GM20000 (cell line): ENCODE data around the gene FBF1.

Experiments used
- DNase-seq: peaks from one replicate; pipeline ENCODE4 v3.0.0; 2012; ENCODE audit warnings: low spot score
- CTCF ChIP-seq: IDR thresholded peaks from 2 replicates; pipeline ENCODE4 v1.5.1; 2012; ENCODE audit warnings: mild to moderate bottlenecking, control low read depth; ENCODE audit errors: extremely low read depth, missing control alignments

Gene FBF1

GRCh38 chr17:75940727-75941441 is at the start of gene FBF1:
Gene FBF1 (minus strand): TSS chr17:75941042. CDS start chr17:75938149, 2,893 bp downstream.
- peak; percentile 98 for DNase-seq
- no peak for TF ChIP-seq CTCF

DNA sequence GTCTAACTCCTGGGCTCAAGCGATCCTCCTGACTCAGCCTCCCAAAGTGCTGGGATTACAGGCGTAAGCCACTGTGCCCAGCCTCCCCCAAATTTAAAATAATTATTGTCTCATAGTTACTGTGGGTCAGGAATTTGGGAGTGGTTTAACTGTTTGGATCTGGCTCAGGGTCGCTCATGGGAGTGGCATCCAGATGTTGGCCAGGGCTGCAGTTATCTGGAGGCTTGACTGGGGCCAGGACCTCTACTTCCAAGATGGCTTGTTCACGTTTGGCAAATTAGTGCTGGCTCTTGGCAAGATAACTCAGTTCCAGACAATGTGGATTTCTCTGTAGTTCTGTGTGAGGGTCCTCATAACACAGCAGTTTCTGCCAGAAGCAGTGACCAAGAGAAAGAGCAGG is 46.2 kb upstream of the FBF1 start:
- TF ChIP-seq CTCF, result no peak
- no peak for DNase-seq

GRCh38 chr17:75985986-75986385 is 45.1 kb upstream of the FBF1 start:
- no peak for DNase-seq
- no peak for TF ChIP-seq CTCF

DNA sequence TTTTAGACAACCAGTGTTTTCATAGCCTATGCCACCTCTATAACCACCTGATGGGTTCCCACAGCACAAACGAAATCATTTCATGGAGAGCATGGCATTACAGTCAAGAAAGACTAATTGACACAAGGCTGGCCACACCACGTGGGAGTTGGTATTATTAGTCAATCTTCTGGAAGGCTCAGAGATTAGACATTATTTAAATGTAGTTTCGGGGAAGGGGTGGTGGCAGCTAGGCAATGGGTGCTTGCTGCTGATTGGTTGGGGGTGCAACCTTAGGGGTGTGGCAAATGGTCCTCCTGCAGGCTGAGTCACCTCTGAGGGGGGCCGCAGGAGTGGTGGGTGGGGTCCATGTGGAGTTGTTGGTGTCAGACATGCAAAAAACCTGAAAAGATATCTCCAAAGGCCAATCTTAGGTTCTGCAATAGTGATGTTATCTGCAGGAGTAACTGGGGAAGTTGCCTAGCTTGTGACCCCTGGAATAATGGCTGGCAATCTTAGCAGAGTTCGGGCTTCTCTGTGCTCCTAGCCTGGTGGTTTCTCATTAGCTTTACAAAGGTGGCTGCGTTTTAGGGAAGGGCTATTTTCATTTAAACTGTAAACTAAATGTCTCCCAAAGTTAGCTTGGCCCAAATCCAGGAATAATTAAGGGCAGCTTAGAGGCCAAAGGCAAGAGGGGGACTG is 42.8 kb upstream of the FBF1 start:
- DNase-seq, result no peak
- TF ChIP-seq CTCF, result no peak

DNA sequence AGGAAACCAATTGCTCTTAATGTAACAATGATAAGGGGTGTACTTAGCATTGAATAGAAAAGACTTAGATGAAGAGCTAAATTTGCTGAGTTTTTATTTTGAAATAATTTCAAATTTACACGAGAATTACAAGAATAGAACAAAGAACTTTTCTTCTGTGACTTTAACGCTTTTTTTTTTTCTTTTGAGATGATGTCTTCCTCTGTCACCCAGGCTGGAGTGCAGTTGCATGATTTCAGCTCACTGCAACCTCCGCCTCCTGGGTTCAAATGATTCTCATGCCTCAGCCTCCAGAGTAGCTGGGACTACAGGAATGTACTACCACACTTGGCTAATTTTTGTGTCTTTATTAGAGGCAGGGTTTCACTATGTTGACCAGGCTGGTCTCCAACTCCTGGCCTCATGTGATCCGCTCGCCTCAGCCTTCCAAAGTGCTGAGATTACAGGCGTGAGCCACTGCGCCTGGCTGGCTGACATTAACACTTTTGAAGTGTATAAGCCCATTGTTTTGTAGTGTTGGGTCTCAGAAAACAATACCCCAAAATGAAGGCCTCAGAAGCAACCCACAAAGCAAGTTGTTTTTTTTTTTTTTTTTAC is 40.3 kb upstream of the FBF1 start:
- DNase-seq, result no peak
- no peak for TF ChIP-seq CTCF

DNA sequence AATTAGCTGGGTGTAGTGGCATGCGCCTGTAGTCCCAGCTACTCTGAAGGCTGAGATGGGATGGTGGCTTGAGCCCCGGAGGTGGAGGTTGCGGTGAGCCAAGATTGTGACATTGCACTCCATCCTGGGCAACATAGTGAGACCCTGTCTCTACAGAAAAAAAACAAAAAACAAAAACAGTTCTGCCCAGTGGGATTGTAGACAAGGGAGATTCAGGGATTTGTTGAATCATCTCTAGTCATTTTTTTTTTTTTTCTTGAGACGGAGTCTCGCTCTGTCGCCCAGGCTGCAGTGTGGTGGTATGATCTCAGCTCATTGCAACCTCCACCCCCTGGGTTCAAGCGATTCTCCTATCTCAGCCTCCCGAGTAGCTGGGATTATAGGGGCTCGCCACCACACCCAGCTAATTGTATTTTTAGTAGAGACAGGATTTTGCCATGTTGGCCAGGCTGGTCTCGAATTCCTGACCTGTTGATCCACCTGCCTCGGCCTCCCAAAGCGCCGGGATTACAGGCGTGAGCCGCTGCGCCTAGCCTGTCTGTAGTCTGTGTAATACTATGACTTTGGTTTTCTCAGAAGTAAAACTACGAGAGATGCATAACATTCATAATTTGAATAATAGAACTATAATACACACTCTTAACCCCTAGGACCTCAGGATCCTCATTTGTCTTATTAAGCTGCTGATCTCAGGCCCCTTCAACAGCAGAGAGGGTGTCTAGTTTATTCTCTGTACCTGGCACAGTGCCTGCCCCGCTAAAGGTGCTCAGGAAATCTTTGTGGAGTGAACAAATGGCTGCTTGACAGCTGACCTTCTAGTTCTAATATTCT is 39.6 kb upstream of the FBF1 start:
- TF ChIP-seq CTCF, result no peak
- DNase-seq, result no peak
